GM18517 (cell line): ENCODE data around the gene SLC36A2.

Experiments
- ATAC-seq: cut with Tn5 transposase; IDR thresholded peaks from one replicate; pipeline ENCODE4 v1.9.1; 2021; ENCODE audit warnings: mild to moderate bottlenecking, moderate library complexity; ENCODE audit not compliant: unreplicated experiment

SLC36A2 gene

DNA sequence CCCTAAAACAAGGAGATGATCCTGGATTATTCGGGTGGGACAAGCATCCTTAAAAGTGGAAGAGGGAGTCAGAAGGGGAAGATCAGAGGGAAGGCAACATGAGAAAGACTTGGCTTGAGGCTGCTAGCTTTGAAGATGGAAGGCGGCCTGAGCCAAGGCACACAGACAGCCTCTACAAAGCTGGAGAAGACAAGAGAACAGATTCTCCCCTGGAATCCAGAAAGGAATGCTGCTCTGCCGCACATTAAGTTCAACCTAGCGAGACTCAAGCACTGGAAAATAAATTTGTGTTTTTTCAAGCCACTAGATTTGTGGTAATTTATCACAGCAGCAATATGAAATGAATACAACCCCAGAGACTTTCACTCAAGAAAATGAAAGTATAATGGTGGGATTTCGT is 61.7 kb downstream of the SLC36A2 start:
- ATAC-seq: no peak

DNA sequence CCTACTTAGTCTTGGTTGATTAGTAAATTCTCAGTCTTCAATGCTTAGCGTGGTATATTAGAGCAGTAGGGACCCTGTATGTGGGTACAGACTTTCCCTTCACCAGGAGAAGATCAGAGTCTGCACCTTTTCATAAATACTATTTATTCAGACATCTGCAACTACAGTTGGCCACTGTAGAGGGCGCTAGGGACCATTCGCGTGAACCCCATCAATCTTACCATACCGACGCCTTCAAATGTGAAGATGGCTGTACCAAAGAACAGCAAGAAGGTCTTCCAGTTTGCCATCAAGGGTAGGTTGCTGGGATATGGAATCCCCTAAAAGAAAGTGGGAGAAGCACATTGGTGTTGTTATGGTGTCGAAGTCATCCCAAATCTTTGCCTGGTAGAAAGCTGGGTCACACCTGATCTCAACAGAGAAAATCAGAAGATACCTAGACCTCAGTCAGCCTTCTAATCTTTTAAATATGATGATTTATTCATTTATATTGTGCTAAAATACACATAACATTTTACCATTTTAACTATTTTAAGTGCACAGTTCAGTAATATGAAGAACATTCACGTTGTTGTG is 62.9 kb downstream of the SLC36A2 start:
- ATAC-seq: no peak

DNA sequence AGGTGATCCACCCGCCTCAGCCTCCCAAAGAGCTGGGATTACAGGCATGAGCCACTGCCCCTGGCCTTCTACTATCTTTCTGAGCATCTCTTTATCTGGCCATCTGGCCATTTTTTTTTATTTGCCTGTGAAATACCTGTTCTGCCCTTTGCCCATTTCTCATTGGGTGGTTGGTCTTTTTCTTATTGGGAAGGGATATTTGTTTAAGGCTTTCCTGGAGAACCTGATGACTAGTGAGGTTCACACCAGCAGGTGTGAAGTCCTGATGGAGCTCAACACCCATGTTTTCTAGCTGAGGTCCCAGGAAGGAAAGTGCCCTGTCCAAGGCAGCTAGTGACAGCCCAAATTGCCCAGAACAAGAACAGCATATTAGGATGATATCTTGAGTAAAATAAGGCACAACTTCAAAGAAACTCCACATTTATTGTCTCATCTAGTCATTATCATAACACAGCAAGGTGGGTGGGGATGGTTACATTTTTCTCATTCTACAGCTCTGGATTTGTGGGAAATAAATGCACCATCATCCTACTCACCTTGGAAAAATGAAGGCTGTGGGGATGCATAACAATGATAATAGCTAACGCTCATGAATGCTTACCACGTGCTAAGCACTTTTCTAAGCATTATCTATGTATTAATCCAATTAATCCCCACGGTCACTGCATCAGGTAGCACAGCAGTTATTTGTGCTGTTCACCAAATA is 64.1 kb downstream of the SLC36A2 start:
- ATAC-seq: no peak

DNA sequence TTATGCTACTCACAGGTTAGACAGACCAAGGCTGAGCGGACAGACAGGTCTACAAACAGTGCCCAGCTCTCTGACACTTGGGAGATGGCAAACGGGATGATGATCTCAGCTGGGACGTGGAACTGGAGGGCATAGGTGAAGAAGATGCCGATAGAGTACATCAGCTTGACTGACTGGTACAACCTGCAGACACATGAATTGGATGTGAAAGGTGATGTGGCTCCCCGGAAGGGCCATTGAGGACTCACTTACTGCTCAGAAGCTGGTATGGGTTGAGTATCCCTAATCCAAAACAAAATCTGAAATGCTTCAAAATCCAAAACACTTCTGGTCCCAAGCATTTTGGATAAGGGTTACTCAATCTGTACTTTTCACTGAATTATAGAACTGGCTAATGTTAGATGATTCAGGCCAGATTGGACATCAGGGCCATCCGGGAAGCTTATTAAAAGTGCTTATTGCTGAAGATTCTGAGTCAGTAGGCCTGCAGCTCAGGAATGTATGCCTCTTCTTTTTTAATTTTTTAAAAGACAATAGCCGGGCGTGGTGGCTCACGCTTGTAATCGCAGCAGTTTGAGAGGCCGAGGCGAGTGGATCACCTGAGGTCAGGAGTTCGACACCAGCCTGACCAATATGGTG is 66.2 kb downstream of the SLC36A2 start:
- no peak for ATAC-seq

DNA sequence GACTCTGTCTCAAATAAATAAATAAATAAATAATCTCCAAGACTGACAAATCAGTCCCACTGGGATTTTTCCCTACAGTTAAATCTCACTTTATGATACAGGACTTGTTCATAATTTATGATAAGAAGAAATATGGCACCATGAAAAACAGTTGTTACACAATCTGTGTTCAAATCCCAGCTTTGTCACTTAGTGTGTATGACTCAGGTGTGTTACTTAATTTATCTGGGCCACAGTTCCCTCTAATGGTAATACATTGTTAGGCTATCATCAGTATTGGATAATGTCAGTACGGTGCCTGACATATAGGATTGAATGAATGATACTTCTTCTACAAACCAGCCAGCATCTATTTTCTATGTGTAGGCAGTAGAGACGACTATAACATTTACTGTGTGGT is 66.9 kb downstream of the SLC36A2 start:
- no peak for ATAC-seq

DNA sequence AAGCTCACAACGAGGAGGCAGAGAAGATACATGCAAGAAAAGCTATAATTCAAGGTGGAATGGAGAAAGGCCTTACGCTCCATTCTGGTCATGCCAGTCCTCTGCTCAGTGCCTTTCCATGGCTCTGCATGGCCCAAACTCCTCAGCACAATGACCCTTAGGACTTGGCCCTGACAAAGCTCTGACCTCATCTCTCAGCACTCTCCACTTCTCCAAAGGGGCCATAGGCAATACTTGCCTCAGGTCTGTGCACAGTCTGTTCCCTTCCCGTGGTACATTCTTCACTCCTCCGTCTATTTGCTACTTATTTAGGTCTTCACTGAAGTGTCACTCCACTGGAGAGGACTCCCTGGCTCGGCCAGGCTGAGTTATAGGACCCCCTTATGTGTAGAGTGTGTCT is 68.5 kb downstream of the SLC36A2 start:
- ATAC-seq: no peak

DNA sequence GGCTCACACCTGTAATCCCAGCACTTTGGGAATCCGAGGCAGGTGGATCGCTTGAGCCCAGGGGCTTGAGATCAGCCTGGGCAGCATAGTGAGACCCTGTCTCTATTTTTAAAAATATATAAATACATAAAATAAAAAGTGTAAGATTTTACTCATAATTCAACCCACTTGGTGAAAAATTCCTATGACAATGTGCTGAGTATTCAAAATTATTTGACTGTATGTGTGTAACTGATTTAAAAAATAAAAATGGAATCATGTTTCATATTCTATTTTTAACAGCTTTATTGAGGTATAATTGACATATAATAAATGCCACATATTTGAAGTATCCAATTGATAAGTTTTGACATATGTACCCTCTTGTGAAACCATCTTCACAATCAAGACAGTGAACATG is 71.6 kb downstream of the SLC36A2 start:
- ATAC-seq: no peak

DNA sequence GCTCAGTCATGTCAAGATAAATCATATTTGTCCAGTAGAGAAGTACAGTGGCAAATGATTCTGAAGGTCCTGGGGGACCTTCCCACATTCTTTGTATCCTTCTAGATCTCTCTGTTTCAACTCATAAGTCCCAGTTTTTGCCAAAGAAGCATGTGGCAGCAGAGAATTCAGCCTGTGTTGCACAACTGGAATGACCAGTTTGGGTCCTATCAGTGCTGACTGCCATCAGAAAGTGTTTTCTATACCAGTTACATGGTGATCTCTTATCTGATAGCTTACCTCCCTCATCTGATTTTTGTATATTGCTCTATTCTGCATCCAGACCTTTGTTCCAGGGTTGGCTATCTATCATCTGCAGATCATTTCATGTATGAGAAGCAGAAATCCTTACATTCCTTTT is 72.7 kb downstream of the SLC36A2 start:
- no peak for ATAC-seq

DNA sequence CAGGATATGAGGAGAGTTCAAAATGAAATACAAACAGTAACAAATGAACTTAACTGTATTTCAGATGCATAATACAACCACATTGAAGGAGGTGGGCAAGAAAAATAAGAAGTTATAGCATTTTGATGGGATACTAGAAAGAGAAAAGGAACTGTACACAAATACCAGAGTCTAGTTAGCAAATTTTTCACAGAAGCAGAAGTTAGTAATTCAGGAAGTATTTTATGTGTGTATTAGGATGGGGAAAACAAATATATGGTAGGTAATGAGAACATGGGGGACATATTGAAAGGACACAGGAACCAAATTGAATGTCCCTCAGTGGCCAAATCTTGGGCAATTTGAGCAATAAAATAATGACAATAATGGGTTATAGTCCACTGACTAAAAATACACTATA is 76.0 kb downstream of the SLC36A2 start:
- ATAC-seq: no peak

DNA sequence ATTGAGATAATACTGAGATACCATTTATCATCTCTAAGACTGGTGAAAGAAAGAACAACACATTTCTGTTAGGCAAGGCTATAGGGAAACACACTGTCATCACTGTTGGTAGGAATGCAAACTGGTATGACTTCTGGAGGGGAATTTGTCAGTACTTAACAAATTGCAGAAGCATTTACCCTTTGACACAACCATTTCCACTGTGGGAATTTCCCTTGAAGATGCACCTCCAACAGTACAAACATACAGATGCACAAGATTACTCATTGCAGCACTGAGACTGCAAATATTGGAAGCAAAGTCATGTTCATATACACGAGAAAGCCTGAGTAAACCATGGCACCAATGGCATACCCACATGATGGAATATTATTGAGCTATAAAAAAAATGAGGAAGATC is 76.8 kb downstream of the SLC36A2 start:
- peak; percentile 96 for ATAC-seq

DNA sequence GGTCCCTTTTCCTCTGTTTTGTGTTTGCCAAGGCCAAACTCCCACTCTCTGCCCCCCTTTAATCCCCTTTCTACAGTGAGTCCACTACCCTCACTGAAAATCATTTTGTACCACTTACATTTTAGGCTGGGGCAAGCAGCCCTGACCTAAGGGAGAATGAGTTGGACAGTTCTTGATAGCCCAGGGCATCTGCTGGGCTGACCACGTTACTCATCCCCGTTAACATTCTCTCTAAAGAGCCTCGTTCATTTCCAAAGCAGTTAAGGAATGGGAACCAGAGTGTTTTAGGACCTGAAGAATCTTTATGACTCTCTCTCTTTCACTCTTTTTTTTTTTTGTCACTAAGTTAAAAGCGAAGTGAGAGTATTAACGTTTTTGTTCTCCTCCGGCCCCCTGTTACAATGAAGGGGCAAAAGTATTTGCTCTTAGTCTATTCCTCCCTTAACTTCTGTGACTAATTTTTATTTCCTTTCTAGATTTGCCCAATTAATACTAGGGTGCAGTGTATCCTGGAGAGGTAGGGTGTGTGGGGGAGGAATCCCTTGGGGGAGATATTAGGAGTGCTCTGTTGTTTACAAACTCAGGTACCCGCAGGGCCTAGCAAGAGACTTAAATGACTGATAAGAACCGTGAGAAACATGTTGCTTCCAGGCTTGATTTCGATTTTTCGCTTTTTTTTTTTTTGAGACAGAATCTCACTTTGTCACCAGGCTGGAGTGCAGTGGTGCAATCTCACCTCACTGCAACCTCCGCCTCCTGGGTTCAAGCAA is 79.7 kb downstream of the SLC36A2 start:
- no peak for ATAC-seq
